Measurements from ENCODE around the gene FOXB1. TPM values are rescaled to one million over a fixed set of nuclear protein-coding genes. Genes with fewer than 3 reads are reported as not detected.

The FOXB1 gene
- total and polyA plus RNA-seq, 2 of the 13 experiments (the other 11 are each of a cell fraction or from before 2014, with no cell fraction given) = not detected

GRCh38 chr15:59994888-59995557, 9.1 kb upstream of the FOXB1 start (continued):
- TF ChIP-seq ZNF703 (CRISPR knock-in tag; IDR thresholded peaks at IDR 0.05; ENCODE audit: borderline replicate concordance) (no peak), EZH2 (conservative IDR thresholded peaks at IDR 0.05; ENCODE audit: low read depth, low read length) (no peak)

DNA sequence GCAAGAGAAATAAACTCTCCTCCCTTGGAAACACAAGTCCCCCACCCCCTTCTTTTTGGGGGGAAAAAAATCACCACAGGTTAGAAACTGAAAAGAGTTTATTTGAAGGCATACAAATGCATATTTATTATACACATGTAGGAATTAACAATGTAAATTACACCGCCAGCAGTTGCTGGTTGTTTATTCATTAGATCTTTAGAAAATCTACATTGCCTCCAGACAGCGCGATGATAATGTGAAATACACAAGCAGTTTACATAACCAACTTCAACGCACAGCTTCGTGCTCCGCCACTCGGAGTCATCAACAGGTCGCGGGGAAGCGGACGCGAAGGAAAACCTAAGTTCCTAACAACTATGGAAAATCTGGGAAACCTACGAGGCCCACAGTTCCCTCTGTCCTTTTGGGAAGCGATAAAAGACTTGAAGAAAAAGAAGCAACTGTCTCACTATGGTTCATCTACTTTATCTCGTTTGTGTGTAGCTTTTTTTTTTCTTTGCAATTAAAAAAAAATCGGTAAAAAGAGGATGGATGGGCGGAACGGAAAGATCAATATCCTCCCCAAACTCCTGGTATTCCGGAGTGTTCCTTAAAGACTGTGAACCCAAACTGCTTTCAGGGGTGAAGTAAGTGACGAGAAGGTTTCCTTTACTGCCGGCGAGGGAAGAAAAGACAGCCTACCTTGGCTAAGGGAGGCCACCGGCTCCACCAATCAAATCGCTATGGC, 8.4 kb upstream of the FOXB1 start:
- Histone ChIP-seq H3K4me3 (replicated peaks in 1 of 3; ENCODE audit: insufficient read depth in 1 of 3, low read depth in 2 of 3, low read length in 3 of 3) (no peak overlapping the region), H3K9ac (ENCODE audit: insufficient read depth, low read depth, low read length) (no peak overlapping the region), H3K27me3 (ENCODE audit: control insufficient read depth in 1 of 2, insufficient read depth in 2 of 2, low read length in 2 of 2) (peaks cover 17 to 76% of the 10 kb centered on the region in 2 experiments), H3K36me3 (replicated peaks in 1 of 2; ENCODE audit: control insufficient read depth in 1 of 2, insufficient read depth in 2 of 2, low read length in 2 of 2) (no peaks in the 10 kb centered on the region), H2AFZ (ENCODE audit: low read length) (no peak overlapping the region), H3K4me2 (ENCODE audit: low read depth, low read length) (no peak overlapping the region), H3K4me1 (ENCODE audit: insufficient read depth, low read length) (peaks cover 11% of the 10 kb centered on the region), H4K20me1 (ENCODE audit: insufficient read depth, low read length) (no peaks in the 10 kb centered on the region), H3K9me3 (ENCODE audit: low read length) (no peaks in the 10 kb centered on the region), H3K79me2 (ENCODE audit: insufficient read depth, low read length) (no peaks in the 10 kb centered on the region), H3K27ac (ENCODE audit: extremely low read length, insufficient read depth, low read length) (no peak overlapping the region)
- WGBS (ENCODE audit: low lambda C conversion rate) = 70% methylated on average over 24 of the region's 24 CpGs
- CTCF ChIA-PET (ENCODE audit: low intra/inter-chr PET ratio, low total read pairs) = no interaction called here
- POLR2A ChIA-PET = no interaction called here
- no peak for ATAC-seq
- in situ Hi-C loops (cut with HindIII; ENCODE audit: extremely low pct_ligation_motif_present, low pct_unique_long_range_greater_than_20kb) (no loop called here), intact Hi-C loops (cut with micrococcal nuclease; ENCODE audit: unreplicated experiment) (no loop called here)
- DNase-seq (ENCODE audit: low spot score) = no peak
- no peak for TF ChIP-seq NFIC (IDR thresholded peaks at IDR 0.05; ENCODE audit: low read length)
- TF ChIP-seq HDAC6 (IDR thresholded peaks at IDR 0.05; ENCODE audit: low read depth, low read length) = no peak
- no TSS peak for BruUV-seq (replicated peaks)
- no peak for FAIRE-seq
